GM06990 (cell line): Measurements from ENCODE around the gene PPDPF.

Experiments used
- DNase-seq: peaks from one replicate; pipeline ENCODE4 v3.0.0-alpha.2; 2011; ENCODE audit not compliant: insufficient read length; ENCODE audit errors: extremely low read depth
- H3K27me3 ChIP-seq: replicated peaks from 2 replicates; pipeline ENCODE4 v1.6.0; 2011; ENCODE audit warnings: low read length; ENCODE audit not compliant: control insufficient read depth, insufficient read depth
- H3K36me3 ChIP-seq: 2 replicates; pipeline ENCODE4 v1.5.1; 2011; ENCODE audit warnings: low read length; ENCODE audit not compliant: control insufficient read depth, insufficient read depth
- H3K4me3 ChIP-seq: replicated peaks from 2 replicates; pipeline ENCODE4 v1.5.1; 2011; ENCODE audit warnings: low read depth, mild to moderate bottlenecking, control low read depth, low read length
- TF ChIP-seq, protein P1 (sequence below): IDR thresholded peaks from 2 replicates; pipeline ENCODE4 v1.5.1; 2011; ENCODE audit warnings: low read length, control low read depth, mild to moderate bottlenecking, inconsistent platforms; ENCODE audit not compliant: insufficient read depth, poor library complexity, severe bottlenecking

The PPDPF gene

DNA sequence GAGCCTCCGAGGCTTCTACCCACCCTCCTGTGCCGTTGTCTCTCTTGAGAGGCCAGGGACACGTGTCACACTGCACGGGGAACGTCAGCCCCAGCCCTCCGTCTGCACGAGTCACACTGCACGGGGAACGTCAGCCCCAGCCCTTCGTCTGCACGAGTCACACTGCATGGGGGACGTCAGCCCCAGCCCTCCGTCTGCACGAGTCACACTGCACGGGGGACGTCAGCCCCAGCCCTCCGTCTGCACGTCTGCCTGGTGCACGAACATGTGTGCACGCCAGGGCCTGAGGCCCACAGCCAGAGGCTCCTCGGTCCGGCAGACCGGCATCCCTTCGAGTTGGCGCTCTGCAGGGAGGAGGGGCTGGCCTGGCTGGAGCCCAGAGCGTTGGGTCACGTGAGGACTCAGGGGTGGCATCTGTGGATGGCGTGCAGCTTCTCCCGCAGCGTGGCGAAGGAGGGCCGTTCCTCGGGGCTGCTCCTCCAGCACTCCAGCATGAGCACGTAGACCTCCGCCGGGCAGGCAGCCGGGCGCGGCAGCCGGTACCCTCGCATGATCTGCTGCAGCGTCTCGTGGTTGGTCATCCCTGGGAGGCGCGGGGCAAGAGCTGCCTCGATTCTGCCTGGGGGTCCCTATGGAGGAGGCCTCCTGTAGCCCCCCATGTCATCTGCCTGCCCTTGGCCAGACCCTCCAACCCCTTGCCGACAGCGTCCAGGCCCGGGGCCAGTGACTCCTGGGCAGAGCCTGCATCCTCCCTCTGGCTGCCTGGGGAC, 20.0 kb downstream of the PPDPF start:
- no peak for DNase-seq
- Histone ChIP-seq H3K4me3 (no peak overlapping the region), H3K27me3 (no peaks in the 10 kb centered on the region), H3K36me3 (no peaks in the 10 kb centered on the region)
- TF ChIP-seq, protein P1, sequence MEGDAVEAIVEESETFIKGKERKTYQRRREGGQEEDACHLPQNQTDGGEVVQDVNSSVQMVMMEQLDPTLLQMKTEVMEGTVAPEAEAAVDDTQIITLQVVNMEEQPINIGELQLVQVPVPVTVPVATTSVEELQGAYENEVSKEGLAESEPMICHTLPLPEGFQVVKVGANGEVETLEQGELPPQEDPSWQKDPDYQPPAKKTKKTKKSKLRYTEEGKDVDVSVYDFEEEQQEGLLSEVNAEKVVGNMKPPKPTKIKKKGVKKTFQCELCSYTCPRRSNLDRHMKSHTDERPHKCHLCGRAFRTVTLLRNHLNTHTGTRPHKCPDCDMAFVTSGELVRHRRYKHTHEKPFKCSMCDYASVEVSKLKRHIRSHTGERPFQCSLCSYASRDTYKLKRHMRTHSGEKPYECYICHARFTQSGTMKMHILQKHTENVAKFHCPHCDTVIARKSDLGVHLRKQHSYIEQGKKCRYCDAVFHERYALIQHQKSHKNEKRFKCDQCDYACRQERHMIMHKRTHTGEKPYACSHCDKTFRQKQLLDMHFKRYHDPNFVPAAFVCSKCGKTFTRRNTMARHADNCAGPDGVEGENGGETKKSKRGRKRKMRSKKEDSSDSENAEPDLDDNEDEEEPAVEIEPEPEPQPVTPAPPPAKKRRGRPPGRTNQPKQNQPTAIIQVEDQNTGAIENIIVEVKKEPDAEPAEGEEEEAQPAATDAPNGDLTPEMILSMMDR = no peak

DNA sequence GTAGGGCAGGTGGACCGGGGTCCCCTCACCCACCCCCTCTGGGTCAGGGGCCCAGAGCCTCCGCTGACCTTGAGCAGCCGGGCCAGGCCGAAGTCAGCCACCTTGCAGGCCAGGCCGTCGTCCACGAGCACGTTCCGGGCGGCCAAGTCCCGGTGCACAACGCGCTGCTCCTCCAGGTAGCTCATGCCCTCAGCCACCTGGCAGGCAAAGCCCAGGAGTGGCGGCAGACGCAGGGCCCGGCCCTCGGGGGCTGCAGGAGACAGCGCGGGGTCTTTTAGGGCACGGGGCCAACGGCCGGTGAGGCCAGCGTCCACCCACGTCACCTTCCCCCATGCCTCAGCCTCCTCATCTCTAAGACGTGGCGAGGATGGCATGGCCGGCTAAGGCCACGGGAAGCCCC, 20.8 kb downstream of the PPDPF start:
- Histone ChIP-seq H3K27me3 (no peaks in the 10 kb centered on the region), H3K4me3 (no peak overlapping the region), H3K36me3 (no peaks in the 10 kb centered on the region)
- DNase-seq = no peak
- TF ChIP-seq, protein P1 = no peak

DNA sequence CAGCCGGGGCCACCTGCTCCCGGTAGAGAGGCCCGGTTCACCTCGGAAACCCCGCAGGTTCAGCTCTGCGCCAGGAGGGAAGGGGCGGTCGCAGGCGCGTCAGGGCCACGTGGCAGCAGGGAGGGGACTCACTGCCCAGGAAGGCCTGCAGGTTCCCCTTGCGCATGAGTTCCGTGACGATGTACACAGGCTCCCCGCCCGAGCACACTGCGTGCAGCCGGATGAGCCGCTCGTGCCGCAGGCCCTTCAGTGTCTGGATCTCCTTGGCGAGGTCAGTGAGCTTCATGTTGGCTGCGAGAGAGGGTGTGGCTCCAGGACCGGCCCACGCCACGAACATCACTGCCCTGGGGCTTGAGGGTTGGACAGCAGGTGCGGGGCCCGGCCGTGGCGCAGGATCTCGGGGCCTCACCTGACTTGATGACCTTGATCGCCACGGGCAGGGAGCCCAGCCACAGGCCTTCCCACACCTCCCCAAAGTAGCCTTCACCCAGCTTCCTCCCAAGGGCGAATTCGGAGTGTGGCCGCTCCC, 21.5 kb downstream of the PPDPF start:
- no peak overlapping the region for H3K4me3 ChIP-seq
- no peaks in the 10 kb centered on the region for H3K36me3 ChIP-seq
- no peaks in the 10 kb centered on the region for H3K27me3 ChIP-seq
- DNase-seq = no peak
- TF ChIP-seq, protein P1 = no peak

DNA sequence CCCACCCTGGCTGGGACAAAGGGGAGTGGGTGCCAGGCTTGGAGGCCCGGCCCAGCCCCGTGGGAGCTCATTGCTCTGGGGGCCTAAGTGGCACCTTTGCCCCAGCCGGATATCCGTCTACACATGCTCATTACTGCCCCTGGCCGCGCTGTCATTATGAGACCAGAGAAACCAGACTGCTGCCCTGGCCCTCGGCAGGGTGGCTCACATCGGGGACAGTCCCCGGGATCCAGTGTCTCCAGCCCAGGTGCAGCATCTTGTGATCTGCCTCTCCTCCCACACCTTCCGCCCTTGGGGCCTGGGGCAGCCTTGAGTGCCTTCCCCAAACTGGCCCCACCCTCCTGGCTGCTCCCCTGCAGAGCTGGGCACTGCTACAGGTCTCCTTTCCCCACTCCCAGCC, 22.1 kb downstream of the PPDPF start:
- no peak overlapping the region for H3K4me3 ChIP-seq
- peak; percentile 74 for DNase-seq
- H3K36me3 ChIP-seq = no peaks in the 10 kb centered on the region
- TF ChIP-seq, protein P1 = no peak
- no peaks in the 10 kb centered on the region for H3K27me3 ChIP-seq

GRCh38 chr20:63543131-63543530, 22.6 kb downstream of the PPDPF start:
- no peak overlapping the region for H3K4me3 ChIP-seq
- TF ChIP-seq, protein P1 = no peak
- no peaks in the 10 kb centered on the region for H3K27me3 ChIP-seq
- DNase-seq = no peak
- H3K36me3 ChIP-seq = no peaks in the 10 kb centered on the region
